GM12892 (cell line): Measurements from ENCODE around the gene WIPI1.

Experiments
- POLR2A ChIP-seq: IDR thresholded peaks from 2 replicates; pipeline ENCODE4 v1.6.1; 2011; ENCODE audit warnings: low read depth, low read length, control low read depth
- POLR2AphosphoS5 ChIP-seq: IDR thresholded peaks from 2 replicates; pipeline ENCODE4 v1.6.1; 2011; ENCODE audit warnings: low read depth, low read length, control low read depth
- TAF1 ChIP-seq: IDR thresholded peaks from 2 replicates; pipeline ENCODE4 v1.6.1; 2011; ENCODE audit warnings: low read depth, mild to moderate bottlenecking, control low read depth, low read length, borderline replicate concordance

- no peak for TF ChIP-seq POLR2A
- TF ChIP-seq TAF1, result no peak
- no peak for TF ChIP-seq POLR2AphosphoS5
Observed at GRCh38 chr17:68470961-68471360, 13.7 kb upstream of the WIPI1 start.
